ENCODE measurements around the gene ELMOD1. TPM values are rescaled to one million over a fixed set of nuclear protein-coding genes. Genes with fewer than 3 reads are reported as not detected.
"Not testable (repeated sequence)": the region's sequence is repeated elsewhere in the genome, so short reads cannot be mapped to it uniquely, and the experiment has no call there.

ELMOD1 gene
- total and polyA plus RNA-seq, 9 donors, result 0.17 to 0.69 (median 0.24) TPM; not detected in 3

DNA sequence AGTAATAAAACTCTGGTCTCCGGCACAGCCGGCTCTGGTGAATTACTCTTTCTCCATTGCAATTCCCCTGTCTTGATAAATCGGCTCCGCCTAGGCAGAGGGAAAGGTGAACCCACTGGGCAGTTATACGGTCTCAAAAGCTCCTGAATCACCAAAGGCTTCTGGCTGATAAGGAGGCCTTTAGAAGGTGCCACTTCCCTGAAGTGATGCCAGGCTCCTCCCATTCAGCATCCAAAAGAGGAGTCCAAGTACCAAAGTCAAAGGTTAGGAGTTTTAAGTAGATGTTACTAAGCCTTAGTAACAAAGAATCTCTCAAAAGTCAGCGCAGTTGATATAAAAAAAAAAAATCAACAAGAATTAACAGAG, 13.6 kb upstream of the ELMOD1 start:
- WGBS, 3 donors, result 57 to 73% (median 60%) methylated on average over 6 of the region's 6 CpGs
- intact Hi-C loops (cut with DNase I), result no loop called here
- Histone ChIP-seq H3K36me3 (no peaks in the 10 kb centered on the region), H3K27ac (no peak overlapping the region), H3K27me3 (no peaks in the 10 kb centered on the region), H3K9me3 (no peaks in the 10 kb centered on the region), H3K4me3 (no peak overlapping the region), H3K4me1 (ENCODE audit: insufficient read depth) (no peaks in the 10 kb centered on the region)
- no peak for DNase-seq
- TF ChIP-seq, protein P1, sequence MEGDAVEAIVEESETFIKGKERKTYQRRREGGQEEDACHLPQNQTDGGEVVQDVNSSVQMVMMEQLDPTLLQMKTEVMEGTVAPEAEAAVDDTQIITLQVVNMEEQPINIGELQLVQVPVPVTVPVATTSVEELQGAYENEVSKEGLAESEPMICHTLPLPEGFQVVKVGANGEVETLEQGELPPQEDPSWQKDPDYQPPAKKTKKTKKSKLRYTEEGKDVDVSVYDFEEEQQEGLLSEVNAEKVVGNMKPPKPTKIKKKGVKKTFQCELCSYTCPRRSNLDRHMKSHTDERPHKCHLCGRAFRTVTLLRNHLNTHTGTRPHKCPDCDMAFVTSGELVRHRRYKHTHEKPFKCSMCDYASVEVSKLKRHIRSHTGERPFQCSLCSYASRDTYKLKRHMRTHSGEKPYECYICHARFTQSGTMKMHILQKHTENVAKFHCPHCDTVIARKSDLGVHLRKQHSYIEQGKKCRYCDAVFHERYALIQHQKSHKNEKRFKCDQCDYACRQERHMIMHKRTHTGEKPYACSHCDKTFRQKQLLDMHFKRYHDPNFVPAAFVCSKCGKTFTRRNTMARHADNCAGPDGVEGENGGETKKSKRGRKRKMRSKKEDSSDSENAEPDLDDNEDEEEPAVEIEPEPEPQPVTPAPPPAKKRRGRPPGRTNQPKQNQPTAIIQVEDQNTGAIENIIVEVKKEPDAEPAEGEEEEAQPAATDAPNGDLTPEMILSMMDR (IDR thresholded peaks at IDR 0.05), result no peak
- TF ChIP-seq EP300 (IDR thresholded peaks at IDR 0.05), result no peak
- TF ChIP-seq POLR2A (IDR thresholded peaks at IDR 0.05), result no peak

DNA sequence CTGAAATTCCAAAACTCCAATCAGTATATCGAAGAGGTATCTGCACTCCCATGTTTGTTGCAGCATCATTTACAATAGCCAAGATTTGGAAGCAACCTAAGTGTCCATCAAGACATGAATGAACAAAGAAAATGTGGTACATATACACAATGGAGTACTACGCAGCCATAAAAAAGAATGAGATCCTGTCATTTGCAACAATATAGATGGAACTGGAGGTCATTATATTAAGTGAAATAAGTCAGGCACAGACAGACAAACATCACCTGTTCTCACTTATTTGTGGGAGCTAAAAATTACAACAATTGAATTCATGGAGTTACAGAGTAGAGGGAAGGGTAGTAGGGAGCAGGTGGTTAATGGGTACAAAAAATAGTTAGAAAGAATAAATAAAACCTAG, 11.8 kb upstream of the ELMOD1 start:
- H3K4me1 ChIP-seq (ENCODE audit: insufficient read depth); DNase-seq; H3K9me3 ChIP-seq; H3K27me3 ChIP-seq; H3K27ac ChIP-seq; H3K36me3 ChIP-seq; intact Hi-C loops (cut with DNase I); H3K4me3 ChIP-seq: not testable (repeated sequence)
- 94 to 97% (median 96%) methylated on average over 2 of the region's 2 CpGs for WGBS, 3 donors

DNA sequence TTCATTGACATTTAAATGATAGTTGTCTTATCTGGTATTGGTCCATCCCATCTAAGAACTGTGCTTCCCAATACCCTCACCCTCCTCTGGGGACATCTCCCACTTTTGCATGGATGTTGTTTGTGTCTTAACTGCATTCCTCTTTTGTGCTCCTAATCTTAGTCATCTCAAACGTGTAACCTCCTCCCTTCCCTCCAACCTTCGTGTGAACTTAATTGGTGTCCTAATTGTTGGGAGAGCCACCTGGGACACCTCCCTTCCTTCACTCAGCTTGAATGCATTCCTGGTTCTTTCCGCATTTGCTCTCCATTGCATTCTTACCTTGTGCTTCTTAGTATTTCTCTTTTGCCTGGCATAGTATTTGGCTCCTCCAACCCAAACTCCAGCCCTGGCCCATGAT, 9.8 kb upstream of the ELMOD1 start:
- Histone ChIP-seq H3K27me3 (no peaks in the 10 kb centered on the region), H3K9me3 (no peaks in the 10 kb centered on the region), H3K27ac (no peak overlapping the region), H3K36me3 (no peaks in the 10 kb centered on the region), H3K4me3 (no peak overlapping the region), H3K4me1 (ENCODE audit: insufficient read depth) (no peaks in the 10 kb centered on the region)
- DNase-seq, result no peak
- TF ChIP-seq EP300 (IDR thresholded peaks at IDR 0.05), result no peak
- TF ChIP-seq POLR2A (IDR thresholded peaks at IDR 0.05), result no peak
- intact Hi-C loops (cut with DNase I), result loop anchor here in 1 of 4 donors (10.0 kb wide), 1 partner anchor 104 kb away; no protein-coding TSS in a partner anchor
- 42 to 53% (median 43%) methylated on average over 3 of the region's 3 CpGs for WGBS, 3 donors

DNA sequence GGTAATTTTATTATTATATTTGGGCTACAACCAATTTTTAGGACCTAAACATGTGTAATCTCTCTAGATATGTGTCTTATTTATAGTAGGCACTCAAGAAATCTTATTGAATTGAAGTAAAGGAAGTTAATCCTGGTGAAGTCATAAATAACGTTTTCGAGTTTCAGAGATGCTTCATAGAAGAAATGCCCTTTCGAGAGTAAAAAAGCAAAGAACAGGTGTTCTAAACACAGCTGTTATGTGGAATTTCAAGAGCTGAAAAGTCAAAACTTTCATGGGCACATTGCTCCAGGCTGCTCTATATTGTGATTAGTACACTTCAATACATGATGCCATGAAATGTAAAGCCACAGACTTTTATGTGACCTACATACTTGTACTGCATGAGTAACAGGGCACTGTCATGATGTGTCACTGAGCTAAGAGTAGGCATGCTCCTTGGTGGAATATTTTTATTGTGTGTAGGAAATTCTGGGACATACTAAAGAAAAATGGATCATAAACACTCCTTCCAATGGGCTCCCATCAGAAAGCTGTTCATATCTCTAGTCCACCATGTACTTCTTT, 7.2 kb upstream of the ELMOD1 start:
- TF ChIP-seq EP300 (IDR thresholded peaks at IDR 0.05) (no peak), POLR2A (IDR thresholded peaks at IDR 0.05) (no peak)
- TF ChIP-seq, protein P1 (IDR thresholded peaks at IDR 0.05), result no peak
- no peaks in the 10 kb centered on the region for H3K36me3 ChIP-seq
- DNase-seq, result no peak
- H3K4me1 ChIP-seq (ENCODE audit: insufficient read depth), result no peaks in the 10 kb centered on the region
- no peak overlapping the region for H3K4me3 ChIP-seq
- WGBS, 3 donors, result 66 to 72% (median 67%) methylated on average over 3 of the region's 3 CpGs
- H3K9me3 ChIP-seq, result no peaks in the 10 kb centered on the region
- intact Hi-C loops (cut with DNase I), result loop anchor here in 1 of 4 donors (10.0 kb wide), 1 partner anchor 101 kb away; no protein-coding TSS in a partner anchor
- H3K27me3 ChIP-seq, result no peaks in the 10 kb centered on the region
- no peak overlapping the region for H3K27ac ChIP-seq

DNA sequence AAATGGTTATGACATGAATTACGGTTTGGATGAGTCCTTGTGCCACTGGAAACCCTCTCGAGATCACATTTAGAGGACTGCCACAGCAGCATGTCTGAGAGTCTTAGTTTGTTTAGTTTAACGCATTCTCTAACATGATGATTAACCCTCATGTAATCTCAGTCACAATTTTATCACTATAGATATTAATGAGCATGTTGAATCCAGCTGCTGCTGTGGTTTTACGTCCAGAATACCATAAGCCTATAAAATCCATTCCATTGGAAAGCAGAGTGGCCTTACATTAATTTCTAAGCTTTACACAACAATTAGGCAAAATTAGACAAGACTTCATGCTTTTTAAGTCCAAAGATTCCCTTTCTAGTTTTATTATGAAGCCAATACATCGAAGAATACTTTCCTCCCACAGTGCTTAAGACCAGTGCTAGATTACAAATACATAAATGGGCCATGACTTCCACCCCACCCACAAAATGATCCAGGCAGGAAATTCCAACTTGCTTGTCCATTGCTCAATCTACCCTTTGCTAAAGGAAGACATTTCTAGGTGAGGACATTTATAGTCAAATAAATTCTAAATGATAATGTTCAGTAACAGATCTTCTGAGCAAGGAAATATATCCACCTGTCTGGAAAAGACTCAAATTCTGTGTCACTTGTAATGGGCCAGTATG, 3.5 kb upstream of the ELMOD1 start:
- no peak for DNase-seq
- intact Hi-C loops (cut with DNase I), result loop anchor here in 1 of 4 donors (10.0 kb wide), 1 partner anchor 97 kb away; no protein-coding TSS in a partner anchor

More for the DNA sequence above, 3.5 kb upstream of the ELMOD1 start:
- no peaks in the 10 kb centered on the region for H3K36me3 ChIP-seq
- H3K4me1 ChIP-seq (ENCODE audit: insufficient read depth), result peaks cover 6% of the 10 kb centered on the region
- no peaks in the 10 kb centered on the region for H3K9me3 ChIP-seq
- TF ChIP-seq POLR2A (IDR thresholded peaks at IDR 0.05) (no peak), EP300 (IDR thresholded peaks at IDR 0.05) (no peak)
- TF ChIP-seq, protein P1 (IDR thresholded peaks at IDR 0.05), result no peak
- no peak overlapping the region for H3K27ac ChIP-seq
- H3K27me3 ChIP-seq, result no peaks in the 10 kb centered on the region
- H3K4me3 ChIP-seq, result no peak overlapping the region
- 52 to 65% (median 55%) methylated on average over 5 of the region's 5 CpGs for WGBS, 3 donors

Data from ovary (tissue), 9 donors.